GM06990 (cell line): ENCODE results near the gene SOCS3.

ENCODE experiments used
- DNase-seq: peaks from one replicate; pipeline ENCODE4 v3.0.0-alpha.2; 2011; ENCODE audit not compliant: insufficient read length; ENCODE audit errors: extremely low read depth
- H3K27me3 ChIP-seq: replicated peaks from 2 replicates; pipeline ENCODE4 v1.6.0; 2011; ENCODE audit warnings: low read length; ENCODE audit not compliant: control insufficient read depth, insufficient read depth
- H3K36me3 ChIP-seq: 2 replicates; pipeline ENCODE4 v1.5.1; 2011; ENCODE audit warnings: low read length; ENCODE audit not compliant: control insufficient read depth, insufficient read depth
- H3K4me3 ChIP-seq: replicated peaks from 2 replicates; pipeline ENCODE4 v1.5.1; 2011; ENCODE audit warnings: low read depth, mild to moderate bottlenecking, control low read depth, low read length
- TF ChIP-seq, protein P1 (sequence below): IDR thresholded peaks from 2 replicates; pipeline ENCODE4 v1.5.1; 2011; ENCODE audit warnings: low read length, control low read depth, mild to moderate bottlenecking, inconsistent platforms; ENCODE audit not compliant: insufficient read depth, poor library complexity, severe bottlenecking

The SOCS3 gene

GRCh38 chr17:78379131-78379491, 19.2 kb upstream of the SOCS3 start:
- DNase-seq: no peak
- Histone ChIP-seq H3K4me3 (peak overlapping the region; percentile 80), H3K36me3 (no peaks in the 10 kb centered on the region), H3K27me3 (no peaks in the 10 kb centered on the region)
- TF ChIP-seq, protein P1, sequence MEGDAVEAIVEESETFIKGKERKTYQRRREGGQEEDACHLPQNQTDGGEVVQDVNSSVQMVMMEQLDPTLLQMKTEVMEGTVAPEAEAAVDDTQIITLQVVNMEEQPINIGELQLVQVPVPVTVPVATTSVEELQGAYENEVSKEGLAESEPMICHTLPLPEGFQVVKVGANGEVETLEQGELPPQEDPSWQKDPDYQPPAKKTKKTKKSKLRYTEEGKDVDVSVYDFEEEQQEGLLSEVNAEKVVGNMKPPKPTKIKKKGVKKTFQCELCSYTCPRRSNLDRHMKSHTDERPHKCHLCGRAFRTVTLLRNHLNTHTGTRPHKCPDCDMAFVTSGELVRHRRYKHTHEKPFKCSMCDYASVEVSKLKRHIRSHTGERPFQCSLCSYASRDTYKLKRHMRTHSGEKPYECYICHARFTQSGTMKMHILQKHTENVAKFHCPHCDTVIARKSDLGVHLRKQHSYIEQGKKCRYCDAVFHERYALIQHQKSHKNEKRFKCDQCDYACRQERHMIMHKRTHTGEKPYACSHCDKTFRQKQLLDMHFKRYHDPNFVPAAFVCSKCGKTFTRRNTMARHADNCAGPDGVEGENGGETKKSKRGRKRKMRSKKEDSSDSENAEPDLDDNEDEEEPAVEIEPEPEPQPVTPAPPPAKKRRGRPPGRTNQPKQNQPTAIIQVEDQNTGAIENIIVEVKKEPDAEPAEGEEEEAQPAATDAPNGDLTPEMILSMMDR: no peak

- H3K4me3 ChIP-seq: peak within 1 kb of the TSS; percentile 80
- no peaks in the 10 kb centered on the region for H3K27me3 ChIP-seq
- TF ChIP-seq, protein P1: no peak
- no peaks in the 10 kb centered on the region for H3K36me3 ChIP-seq
- DNase-seq: peak; percentile 86
Observed at GRCh38 chr17:78378225-78379130, 18.6 kb upstream of the SOCS3 start, which contains the start of gene PGS1. Gene PGS1 (plus strand): TSS chr17:78378649. CDS start chr17:78378666, 17 bp downstream.

DNA sequence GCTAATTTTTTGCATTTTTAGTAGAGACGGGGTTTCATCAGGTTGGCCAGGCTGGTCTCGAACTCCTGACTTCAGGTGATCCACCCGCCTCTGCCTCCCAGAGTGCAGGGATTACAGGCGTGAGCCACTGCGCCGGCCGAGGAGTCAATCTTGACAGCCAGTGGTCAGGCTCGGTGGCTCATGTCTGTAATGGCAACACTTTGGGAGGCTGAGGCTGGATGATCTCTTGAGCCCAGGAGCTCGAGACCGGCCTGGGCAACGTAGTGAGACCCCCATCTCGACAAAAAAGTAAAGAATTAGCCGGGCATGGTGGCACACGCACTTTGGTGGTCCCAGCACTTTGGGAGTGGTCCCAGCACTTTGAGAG, 18.0 kb upstream of the SOCS3 start:
- Histone ChIP-seq H3K4me3 (peak overlapping the region; percentile 80), H3K36me3 (no peaks in the 10 kb centered on the region), H3K27me3 (no peaks in the 10 kb centered on the region)
- TF ChIP-seq, protein P1: no peak
- no peak for DNase-seq

DNA sequence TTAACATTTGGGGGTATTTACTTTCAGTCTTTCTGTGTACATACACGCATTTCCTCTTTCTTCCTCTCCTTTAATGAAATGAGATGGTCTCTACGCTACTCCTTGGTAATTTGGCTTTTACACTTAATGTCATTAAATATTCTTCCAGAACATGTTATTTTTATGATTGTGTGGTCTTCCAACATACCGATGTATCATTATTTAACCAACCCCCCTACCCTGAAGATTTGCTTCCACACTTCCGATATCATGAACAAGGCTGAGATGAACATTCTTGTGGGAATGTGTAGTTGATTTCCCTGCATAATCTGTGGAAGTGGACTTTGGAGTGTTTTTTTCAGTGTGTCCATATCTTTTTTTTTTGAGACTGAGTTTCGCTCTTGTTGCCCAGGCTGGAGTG, 16.3 kb upstream of the SOCS3 start:
- DNase-seq: no peak
- H3K27me3 ChIP-seq: no peaks in the 10 kb centered on the region
- no peaks in the 10 kb centered on the region for H3K36me3 ChIP-seq
- TF ChIP-seq, protein P1: no peak
- no peak overlapping the region for H3K4me3 ChIP-seq

DNA sequence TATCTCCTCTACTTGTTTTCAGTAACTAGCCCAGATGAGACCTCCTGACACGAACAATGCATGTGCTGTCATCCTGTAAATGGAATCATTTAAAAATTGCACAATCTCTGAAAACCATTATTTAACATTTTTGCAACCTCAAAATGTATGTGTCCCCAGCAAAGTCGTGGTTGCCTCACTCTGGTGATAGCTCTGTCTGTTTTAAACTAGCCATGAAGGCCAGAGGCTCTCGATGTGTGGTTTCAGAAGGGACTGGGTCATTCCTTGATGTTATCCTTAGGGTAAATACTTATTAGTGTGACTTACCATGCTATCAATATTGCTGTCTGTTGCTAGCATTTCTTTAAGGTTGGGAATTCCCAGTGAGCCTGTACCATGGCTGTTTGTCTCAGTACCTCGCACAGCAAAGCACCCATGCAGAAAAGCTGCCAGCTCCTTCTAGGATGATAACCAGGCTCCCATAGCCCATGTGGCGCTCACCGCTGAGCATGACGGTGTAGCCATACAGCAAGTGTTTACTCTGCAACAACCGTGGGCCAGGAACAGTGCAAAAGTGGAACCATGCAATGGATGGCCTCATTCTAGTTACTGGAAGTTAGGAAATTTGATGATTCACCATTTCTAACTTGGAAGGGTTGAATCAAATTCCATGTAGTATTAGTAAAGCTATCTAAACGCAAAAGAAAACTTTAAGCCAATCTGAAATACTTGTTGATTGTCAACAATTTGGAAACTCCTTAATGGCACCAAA, 15.7 kb upstream of the SOCS3 start:
- TF ChIP-seq, protein P1: no peak
- no peak for DNase-seq

More for the DNA sequence above, 15.7 kb upstream of the SOCS3 start:
- no peak overlapping the region for H3K4me3 ChIP-seq
- no peaks in the 10 kb centered on the region for H3K27me3 ChIP-seq
- H3K36me3 ChIP-seq: no peaks in the 10 kb centered on the region
